ENCODE measurements around the gene SLC7A14.

SLC7A14 gene

DNA sequence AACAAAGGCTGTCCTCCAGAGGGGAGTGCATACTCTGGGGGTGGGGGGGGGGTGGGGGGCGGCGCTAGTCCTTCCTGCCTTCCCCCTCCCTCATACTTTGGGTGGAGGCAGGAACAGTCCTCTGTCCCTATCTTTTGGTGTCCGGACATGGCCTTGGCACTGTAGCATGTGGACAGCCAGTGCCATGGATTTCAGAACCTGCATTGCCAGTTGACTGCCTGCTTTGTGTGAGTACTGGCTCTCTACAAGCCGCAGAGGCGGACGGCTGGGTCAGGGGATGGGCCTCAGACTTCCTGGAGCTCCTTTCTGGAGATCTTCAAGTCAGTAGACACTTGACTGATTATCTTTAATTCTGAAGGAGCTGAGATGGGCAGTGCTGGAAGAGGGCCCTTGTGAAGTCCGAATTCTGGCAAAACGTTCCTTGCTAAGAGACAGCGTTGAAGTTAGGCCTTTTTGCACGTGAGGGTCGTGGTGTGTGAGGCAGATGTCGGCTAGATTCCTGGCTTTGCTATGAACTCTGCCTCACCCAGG, 164.7 kb downstream of the SLC7A14 start:
- TF ChIP-seq EZH2 (IDR thresholded peaks at IDR 0.05; ENCODE audit: borderline replicate concordance, low read depth, low read length, severe bottlenecking): no peak
- TF ChIP-seq, protein P1, sequence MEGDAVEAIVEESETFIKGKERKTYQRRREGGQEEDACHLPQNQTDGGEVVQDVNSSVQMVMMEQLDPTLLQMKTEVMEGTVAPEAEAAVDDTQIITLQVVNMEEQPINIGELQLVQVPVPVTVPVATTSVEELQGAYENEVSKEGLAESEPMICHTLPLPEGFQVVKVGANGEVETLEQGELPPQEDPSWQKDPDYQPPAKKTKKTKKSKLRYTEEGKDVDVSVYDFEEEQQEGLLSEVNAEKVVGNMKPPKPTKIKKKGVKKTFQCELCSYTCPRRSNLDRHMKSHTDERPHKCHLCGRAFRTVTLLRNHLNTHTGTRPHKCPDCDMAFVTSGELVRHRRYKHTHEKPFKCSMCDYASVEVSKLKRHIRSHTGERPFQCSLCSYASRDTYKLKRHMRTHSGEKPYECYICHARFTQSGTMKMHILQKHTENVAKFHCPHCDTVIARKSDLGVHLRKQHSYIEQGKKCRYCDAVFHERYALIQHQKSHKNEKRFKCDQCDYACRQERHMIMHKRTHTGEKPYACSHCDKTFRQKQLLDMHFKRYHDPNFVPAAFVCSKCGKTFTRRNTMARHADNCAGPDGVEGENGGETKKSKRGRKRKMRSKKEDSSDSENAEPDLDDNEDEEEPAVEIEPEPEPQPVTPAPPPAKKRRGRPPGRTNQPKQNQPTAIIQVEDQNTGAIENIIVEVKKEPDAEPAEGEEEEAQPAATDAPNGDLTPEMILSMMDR (IDR thresholded peaks at IDR 0.05; ENCODE audit: borderline replicate concordance, extremely low read depth, low read length, poor library complexity, severe bottlenecking): no peak
- Histone ChIP-seq H2AFZ (ENCODE audit: low read depth, low read length) (no peak overlapping the region), H3K27me3 (ENCODE audit: insufficient read depth, low read length, poor library complexity) (no peaks in the 10 kb centered on the region), H3K9me3 (ENCODE audit: insufficient read depth, low read length, severe bottlenecking) (no peaks in the 10 kb centered on the region), H3K4me3 (ENCODE audit: low read depth in 1 of 2, low read length in 2 of 2) (no peak overlapping the region), H3K27ac (ENCODE audit: low read length) (no peak overlapping the region), H3K79me2 (ENCODE audit: insufficient read depth, low read length) (no peaks in the 10 kb centered on the region), H3K36me3 (ENCODE audit: insufficient read depth, low read length) (no peaks in the 10 kb centered on the region), H3K4me1 (ENCODE audit: insufficient read depth, low read length) (peaks cover 12% of the 10 kb centered on the region), H3K4me2 (ENCODE audit: insufficient read depth, low read length) (no peak overlapping the region), H3K9ac (ENCODE audit: low read depth, low read length) (no peak overlapping the region), H4K20me1 (ENCODE audit: insufficient read depth, low read length) (no peaks in the 10 kb centered on the region)
- DNase-seq (no peak), ATAC-seq (ENCODE audit: insufficient read depth, low read depth) (no peak)

GRCh38 chr3:170420307-170420821, 165.5 kb downstream of the SLC7A14 start:
- DNase-seq (no peak), ATAC-seq (ENCODE audit: insufficient read depth, low read depth) (no peak)
- H3K9ac ChIP-seq (ENCODE audit: low read depth, low read length): no peak overlapping the region
- H2AFZ ChIP-seq (ENCODE audit: low read depth, low read length): no peak overlapping the region
- H3K4me3 ChIP-seq (ENCODE audit: low read depth in 1 of 2, low read length in 2 of 2): no peak overlapping the region
- H3K9me3 ChIP-seq (ENCODE audit: insufficient read depth, low read length, severe bottlenecking): no peaks in the 10 kb centered on the region
- H3K27ac ChIP-seq (ENCODE audit: low read length): no peak overlapping the region
- H3K79me2 ChIP-seq (ENCODE audit: insufficient read depth, low read length): no peaks in the 10 kb centered on the region
- H3K27me3 ChIP-seq (ENCODE audit: insufficient read depth, low read length, poor library complexity): no peaks in the 10 kb centered on the region
- peaks cover 4% of the 10 kb centered on the region for H3K4me1 ChIP-seq (ENCODE audit: insufficient read depth, low read length)
- no peaks in the 10 kb centered on the region for H4K20me1 ChIP-seq (ENCODE audit: insufficient read depth, low read length)
- no peak overlapping the region for H3K4me2 ChIP-seq (ENCODE audit: insufficient read depth, low read length)
- TF ChIP-seq, protein P1 (IDR thresholded peaks at IDR 0.05; ENCODE audit: borderline replicate concordance, extremely low read depth, low read length, poor library complexity, severe bottlenecking): no peak
- no peak for TF ChIP-seq EZH2 (IDR thresholded peaks at IDR 0.05; ENCODE audit: borderline replicate concordance, low read depth, low read length, severe bottlenecking)
- no peaks in the 10 kb centered on the region for H3K36me3 ChIP-seq (ENCODE audit: insufficient read depth, low read length)

DNA sequence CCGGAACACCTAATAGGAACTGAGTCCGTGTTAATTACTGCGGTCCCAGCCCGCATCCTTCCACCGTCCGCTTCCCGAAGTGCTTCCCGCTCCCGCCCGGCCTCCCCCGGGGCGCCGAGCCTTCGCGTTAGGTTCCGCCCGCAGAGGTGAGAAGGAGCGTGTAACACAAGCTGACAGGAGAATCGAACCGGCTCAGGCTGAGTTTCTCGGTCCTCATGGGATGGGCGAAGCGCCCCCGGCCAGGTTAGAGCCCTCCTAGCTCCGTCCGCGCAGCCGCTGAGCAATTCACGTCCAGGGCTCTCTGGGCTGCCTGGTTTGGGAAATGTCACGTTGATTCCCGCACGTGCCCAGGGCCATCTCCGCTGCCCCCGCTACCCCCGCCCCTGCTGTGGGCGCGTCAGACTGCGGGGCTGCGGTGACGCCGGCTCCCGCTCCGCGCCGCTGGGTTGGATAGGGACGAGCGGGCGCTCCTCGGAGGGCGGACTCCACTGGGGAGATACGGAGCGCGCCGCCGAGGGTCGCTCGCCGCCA, 166.3 kb downstream of the SLC7A14 start:
- no peak overlapping the region for H3K4me2 ChIP-seq (ENCODE audit: insufficient read depth, low read length)
- ATAC-seq (ENCODE audit: insufficient read depth, low read depth) (no peak), DNase-seq (no peak)
- H3K27me3 ChIP-seq (ENCODE audit: insufficient read depth, low read length, poor library complexity): no peaks in the 10 kb centered on the region
- no peaks in the 10 kb centered on the region for H3K9me3 ChIP-seq (ENCODE audit: insufficient read depth, low read length, severe bottlenecking)
- no peaks in the 10 kb centered on the region for H3K79me2 ChIP-seq (ENCODE audit: insufficient read depth, low read length)
- no peak overlapping the region for H3K9ac ChIP-seq (ENCODE audit: low read depth, low read length)
- H4K20me1 ChIP-seq (ENCODE audit: insufficient read depth, low read length): no peaks in the 10 kb centered on the region
- no peaks in the 10 kb centered on the region for H3K4me1 ChIP-seq (ENCODE audit: insufficient read depth, low read length)
- no peak overlapping the region for H3K27ac ChIP-seq (ENCODE audit: low read length)
- H3K4me3 ChIP-seq (ENCODE audit: low read depth in 1 of 2, low read length in 2 of 2): no peak overlapping the region
- no peaks in the 10 kb centered on the region for H3K36me3 ChIP-seq (ENCODE audit: insufficient read depth, low read length)
- no peak for TF ChIP-seq EZH2 (IDR thresholded peaks at IDR 0.05; ENCODE audit: borderline replicate concordance, low read depth, low read length, severe bottlenecking)
- TF ChIP-seq, protein P1 (IDR thresholded peaks at IDR 0.05; ENCODE audit: borderline replicate concordance, extremely low read depth, low read length, poor library complexity, severe bottlenecking): no peak
- no peak overlapping the region for H2AFZ ChIP-seq (ENCODE audit: low read depth, low read length)
